ENCODE results near the gene TSNAX.

- TF ChIP-seq CTCF (IDR thresholded peaks at IDR 0.05) (no peak), POLR2A (IDR thresholded peaks at IDR 0.05) (no peak)
Observed at GRCh38 chr1:231553320-231553719, 24.9 kb downstream of the TSNAX start.

Data from Peyer's patch (tissue), 4 donors.